Measurements from ENCODE around the gene ANO4.
"Not testable (repeated sequence)": the region's sequence is repeated elsewhere in the genome, so short reads cannot be mapped to it uniquely, and the experiment has no call there.

The ANO4 gene

GRCh38 chr12:100877776-100878175, 83.2 kb downstream of the ANO4 start:
- no peak for DNase-seq

GRCh38 chr12:100895192-100895591, 100.6 kb downstream of the ANO4 start:
- no peak for DNase-seq

DNA sequence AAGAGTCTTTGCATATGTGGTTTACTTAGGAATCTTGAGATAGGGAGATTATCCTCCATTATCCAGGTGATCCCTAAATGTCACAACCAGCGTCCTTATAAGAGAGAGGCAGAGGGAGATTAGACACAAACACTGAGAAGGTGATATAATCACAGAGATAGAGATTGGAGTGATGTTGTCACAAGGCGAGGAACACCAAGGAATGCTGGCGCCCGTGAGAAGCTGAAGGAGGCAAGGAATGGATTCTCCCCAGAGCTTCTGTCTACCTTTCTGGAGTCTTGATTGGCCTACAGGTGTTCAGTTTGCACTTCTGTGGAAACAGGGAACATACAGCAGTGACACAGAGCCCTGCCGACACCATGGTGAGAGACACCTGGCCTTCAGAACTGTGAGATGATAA, 101.6 kb downstream of the ANO4 start:
- no peak for DNase-seq

GRCh38 chr12:100897240-100897639, 102.7 kb downstream of the ANO4 start:
- no peak for DNase-seq

DNA sequence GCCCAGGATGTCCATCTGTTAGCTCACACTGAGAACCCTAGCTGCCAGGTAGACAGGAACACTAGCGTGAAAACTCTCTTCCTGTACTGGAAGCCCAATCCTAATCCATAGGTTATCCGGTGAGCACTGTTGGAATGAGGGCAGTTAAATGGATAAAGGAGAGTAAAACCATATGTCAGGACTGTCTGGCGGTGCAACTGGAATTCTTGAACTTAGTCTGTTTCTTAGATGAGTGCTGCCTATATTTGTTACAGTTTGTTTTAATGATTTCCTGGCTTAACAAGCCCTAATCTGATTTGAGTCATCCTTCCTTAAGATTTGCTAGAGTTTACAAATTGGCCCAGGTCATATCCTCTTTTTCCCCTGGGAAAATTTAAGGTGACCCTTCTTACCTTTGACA, 104.7 kb downstream of the ANO4 start:
- no peak for DNase-seq

DNA sequence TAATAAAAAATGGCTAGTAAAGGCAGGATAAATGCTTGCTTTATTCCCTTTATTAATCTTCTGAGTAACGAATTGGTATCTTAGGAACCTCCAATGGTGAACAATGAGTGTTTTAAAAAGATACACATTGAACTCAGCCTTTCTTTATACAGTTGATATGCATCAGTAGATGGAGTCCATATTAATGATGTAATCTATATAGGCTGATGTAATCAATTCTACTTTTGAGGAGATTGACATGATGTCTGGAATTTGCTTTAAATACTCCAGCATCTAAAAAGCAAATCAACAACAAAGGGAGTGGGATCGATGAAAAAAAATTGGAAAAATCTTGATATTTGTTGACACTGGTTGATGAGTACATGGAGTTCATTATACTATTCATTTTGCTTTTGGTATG, 106.2 kb downstream of the ANO4 start:
- DNase-seq = no peak

GRCh38 chr12:100901266-100901665, 106.7 kb downstream of the ANO4 start:
- DNase-seq = no peak

DNA sequence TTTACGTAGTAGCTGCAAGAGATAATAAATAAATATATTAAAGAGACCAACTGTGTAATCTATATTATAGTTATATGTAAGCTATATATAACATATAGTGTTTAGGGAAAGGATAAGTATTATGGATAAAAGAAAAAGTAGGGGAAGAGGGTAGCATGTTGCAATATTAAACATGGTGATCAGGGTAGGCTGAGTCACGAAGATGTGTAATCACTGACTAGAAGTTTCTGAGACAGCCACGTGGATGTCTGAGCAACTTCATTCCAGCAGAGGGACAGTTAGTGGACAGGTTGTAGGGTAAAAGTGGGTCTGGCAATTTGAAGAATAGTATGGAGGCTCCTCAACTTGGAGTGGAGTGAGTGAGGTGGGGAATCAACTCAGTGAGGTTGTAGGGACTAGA, 109.7 kb downstream of the ANO4 start:
- DNase-seq = no peak

DNA sequence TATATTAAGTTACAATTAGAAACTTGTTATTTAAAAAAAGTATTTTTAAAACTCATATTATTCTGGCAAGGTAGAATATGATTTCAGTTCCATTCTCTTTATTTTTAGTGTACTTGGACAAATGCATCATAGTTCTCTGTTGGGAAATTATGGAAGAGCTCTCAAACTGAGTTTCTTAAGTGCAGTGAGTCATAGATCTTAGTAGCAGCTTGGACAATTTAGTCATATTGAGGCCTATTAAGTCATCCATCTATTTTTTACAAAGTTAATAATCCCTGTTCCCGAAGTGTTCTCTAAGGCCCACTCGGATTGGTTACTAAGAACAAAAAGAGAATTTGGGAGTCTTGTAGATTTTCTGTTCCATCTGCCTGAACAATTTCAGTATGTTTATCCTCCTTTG, 113.9 kb downstream of the ANO4 start:
- no peak for DNase-seq

DNA sequence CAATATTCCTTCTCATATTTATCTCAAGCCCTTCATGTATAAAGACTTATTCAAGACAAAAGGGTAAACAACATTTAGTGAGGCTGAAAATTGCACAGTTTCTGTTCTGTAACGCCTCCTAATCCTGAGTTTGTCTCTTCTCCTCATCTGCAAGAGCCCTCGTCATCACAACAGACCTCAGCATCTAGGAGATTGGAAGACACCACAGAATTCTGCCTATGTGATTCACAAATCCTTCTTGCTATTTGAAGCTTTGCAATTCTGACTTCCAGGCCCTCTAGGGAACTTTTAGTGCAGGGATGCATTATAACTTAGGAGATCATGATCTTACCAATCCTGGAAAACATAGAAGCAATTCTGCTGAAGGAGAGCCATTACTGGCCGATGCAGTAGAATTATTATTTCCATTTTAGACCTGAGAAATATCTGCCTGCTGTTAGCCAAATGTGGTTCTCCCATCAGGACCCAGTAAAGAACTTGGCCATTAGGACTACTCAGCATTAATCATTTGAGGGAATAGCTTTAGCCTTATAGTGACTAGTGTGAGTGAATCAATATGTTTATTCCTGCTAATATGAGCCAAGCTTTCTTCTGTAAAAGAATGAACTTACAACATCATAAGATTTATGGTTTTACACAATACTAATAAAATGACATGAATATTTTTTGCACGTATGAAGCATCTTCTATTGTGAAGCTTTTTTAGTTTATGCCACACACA, 119.5 kb downstream of the ANO4 start:
- no peak for DNase-seq

- no peak for DNase-seq
These were observed 124.5 kb downstream of the ANO4 start for GRCh38 chr12:100919116-100919515.

GRCh38 chr12:100920493-100920892, 125.9 kb downstream of the ANO4 start:
- DNase-seq = no peak

- DNase-seq = no peak
These were observed 132.2 kb downstream of the ANO4 start for GRCh38 chr12:100926669-100927248.

GRCh38 chr12:100927826-100928225, 133.2 kb downstream of the ANO4 start:
- no peak for DNase-seq

DNA sequence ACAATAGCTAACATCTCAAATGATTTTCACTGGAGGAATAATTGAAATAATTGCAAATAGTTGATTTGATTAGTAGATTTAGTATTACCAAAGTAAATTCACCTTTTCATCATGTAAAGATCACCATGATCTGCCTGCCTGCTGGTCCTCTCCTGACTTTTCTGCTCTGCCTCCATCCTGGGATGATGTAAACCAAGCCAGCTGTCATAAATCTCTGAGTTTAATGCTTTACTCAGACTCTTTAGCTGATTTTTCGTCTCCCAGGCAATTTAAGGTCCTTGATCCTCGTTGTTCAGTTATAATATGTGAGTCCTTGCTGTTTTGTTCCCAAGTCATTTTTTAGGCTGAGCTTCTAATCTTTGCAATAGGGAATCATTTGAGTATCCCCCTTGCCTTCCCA, 138.0 kb downstream of the ANO4 start:
- DNase-seq = no peak

- not testable (repeated sequence) for DNase-seq
These were observed 139.0 kb downstream of the ANO4 start for GRCh38 chr12:100933531-100933930.

- DNase-seq = no peak
These were observed 141.4 kb downstream of the ANO4 start for GRCh38 chr12:100935929-100936328.

GRCh38 chr12:100936661-100937060, 142.1 kb downstream of the ANO4 start:
- no peak for DNase-seq

- DNase-seq = no peak
These were observed 145.9 kb downstream of the ANO4 start for GRCh38 chr12:100940503-100940902.

DNA sequence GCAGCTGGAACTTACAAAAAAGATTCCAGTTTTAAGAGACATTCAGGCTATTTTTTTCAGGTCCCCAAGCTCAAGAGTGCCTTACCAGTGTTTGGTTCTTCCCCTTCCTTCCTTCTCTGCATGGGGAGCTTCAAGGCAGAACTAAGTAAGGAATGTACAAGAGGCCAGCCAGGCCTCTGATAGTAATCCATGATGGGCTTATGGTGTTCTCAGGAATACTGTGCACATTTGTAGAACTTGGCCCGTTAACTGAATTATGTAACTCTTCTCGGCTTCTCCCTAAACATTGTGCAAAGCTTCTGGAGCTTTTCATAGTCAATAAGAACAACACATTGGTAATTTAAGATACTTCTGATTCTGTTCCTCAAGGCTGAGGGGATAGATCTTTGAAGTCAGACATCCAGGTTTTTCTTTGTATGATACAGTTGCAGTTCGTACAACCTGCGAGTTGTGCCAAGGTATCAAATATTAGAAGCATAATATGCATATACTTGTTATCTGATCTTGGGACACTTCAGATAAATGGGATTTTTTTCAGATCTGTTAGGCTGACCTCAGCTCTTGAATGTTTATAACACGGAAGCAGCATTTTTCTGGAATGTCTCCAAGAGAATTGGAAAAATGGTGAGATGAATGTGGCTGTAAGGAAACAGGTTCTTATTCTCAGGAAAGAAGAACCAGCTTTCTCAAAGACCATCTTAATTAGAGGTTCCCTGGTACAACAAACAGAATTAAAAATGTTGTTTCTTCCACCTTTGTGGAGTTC, 148.6 kb downstream of the ANO4 start:
- no peak for DNase-seq

GRCh38 chr12:100951756-100952155, 157.2 kb downstream of the ANO4 start:
- DNase-seq = no peak

GRCh38 chr12:100953217-100953616, 158.6 kb downstream of the ANO4 start:
- DNase-seq = no peak

GRCh38 chr12:100953677-100954076, 159.1 kb downstream of the ANO4 start:
- DNase-seq = no peak

DNA sequence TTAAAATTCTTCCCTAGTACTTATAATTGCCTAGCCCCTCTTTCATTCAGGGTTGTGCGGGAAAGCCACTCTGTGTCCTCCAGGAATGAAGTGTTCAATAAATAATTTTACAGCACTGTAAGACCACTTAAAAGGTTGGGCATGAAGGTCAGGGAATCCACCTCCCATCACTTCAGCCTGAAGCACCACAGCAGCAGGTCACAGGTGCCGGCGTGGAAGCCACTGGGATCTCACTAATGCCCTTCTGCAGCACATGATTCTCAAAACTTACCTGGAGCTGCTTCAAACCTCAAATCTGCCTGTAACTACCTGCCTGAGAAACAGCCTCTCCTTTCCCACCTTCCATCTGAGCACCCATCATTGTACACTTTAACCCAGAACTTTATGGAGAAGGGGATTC, 159.5 kb downstream of the ANO4 start:
- no peak for DNase-seq
